ENCODE measurements around the gene ZFP92. TPM values are rescaled to one million over a fixed set of nuclear protein-coding genes. Genes with fewer than 3 reads are reported as not detected.
"Not testable (repeated sequence)": the region's sequence is repeated elsewhere in the genome, so short reads cannot be mapped to it uniquely, and the experiment has no call there.

ZFP92 gene, protein sequence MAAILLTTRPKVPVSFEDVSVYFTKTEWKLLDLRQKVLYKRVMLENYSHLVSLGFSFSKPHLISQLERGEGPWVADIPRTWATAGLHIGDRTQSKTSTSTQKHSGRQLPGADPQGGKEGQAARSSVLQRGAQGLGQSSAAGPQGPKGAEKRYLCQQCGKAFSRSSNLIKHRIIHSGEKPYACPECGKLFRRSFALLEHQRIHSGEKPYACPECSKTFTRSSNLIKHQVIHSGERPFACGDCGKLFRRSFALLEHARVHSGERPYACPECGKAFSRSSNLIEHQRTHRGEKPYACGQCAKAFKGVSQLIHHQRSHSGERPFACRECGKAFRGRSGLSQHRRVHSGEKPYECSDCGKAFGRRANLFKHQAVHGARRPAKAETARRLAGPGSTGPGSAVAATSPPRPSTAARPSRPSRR
- total RNA-seq: 0.35 and 4.6 TPM in 2 replicates

DNA sequence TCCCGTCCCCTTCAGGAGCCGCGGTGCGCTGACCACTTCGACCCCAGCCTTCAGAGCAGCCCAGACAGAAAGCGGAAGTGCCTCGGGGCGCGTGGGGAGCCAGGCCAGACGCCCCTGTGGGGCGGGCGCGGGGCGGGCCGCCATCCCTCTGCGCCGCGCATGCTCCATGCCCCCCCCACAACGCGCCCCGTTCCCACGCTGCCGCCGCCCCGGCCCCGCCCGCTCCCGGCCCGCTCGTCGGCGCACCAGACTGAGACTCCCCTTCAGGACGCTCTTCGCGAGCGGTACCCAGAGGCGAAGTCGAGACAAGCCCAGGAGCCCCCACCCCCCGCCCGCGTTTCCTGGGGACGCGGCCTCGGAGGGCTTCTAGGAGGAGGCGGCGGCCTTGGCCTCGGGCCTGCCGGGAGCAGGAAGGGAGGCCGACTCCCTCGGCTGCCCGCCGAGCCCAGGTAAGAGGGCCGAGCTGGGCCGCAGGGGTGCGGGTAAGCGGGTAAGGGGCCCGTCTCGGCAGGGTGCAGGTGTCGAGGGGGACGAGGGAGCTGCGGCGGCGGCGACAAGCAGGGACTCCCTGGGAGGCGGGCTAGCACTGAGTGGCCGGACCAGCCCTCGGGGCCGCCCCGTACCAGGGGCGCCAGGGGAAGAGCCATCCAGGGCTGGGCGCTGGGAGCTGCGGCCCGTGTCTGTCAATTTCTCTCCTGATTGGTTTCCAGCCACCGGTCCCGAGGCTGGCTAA is at the start of gene ZFP92:
Gene ZFP92 (plus strand): TSS at position 218 of the 733 bp plus-strand sequence. CDS start 6,851 bp downstream, outside the sequence.
- DNase-seq (ENCODE audit: low read depth): no peak

DNA sequence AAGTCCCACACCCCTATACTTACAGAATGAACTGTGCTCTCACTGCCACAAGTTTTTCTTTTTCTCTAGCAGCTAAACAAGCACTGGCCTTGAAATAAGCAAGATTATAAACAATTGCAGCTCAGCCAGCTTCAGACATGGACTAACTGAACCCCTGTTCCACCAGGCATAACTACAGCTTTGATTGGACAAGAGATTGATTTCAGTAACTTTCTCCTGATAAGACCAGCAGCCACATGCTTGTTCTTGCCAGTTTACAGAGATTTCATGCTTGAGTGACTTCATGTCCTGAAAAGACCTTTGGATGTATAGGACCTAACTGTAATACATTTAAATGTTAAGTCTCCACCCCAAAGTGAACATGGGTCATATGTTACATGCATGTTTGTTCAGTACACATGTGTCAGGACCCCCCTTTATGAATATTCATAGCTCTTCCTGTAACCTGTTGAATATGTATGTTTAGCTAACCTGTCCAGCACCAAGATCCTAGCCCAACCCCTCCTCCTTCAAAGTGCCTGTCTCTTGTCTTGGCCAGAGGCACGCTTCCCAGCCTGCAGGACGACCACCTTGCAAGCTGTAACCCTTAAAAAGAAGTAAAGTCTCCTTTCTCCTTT is 49.4 kb upstream of the ZFP92 start:
- DNase-seq (ENCODE audit: low read depth): peak; percentile 9

DNA sequence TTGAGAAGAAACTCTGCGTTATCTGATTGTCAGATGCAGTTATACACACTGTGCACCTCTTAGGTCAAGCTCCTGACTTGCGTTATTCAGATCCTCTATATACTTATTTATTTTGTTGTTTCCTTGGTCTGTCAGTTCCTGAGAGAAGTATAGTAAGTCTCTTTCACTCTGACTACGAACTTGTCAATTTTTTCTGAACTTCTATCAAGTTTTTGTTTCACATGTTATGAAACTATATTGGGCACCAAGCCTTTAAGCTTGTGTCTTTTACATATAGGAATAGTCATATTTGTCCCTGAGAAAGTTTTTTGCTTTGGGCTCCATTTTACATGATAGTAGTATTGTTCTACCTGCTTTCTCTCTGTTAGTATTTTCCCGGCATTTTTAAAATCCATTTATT is 45.6 kb upstream of the ZFP92 start:
- DNase-seq (ENCODE audit: low read depth): no peak

DNA sequence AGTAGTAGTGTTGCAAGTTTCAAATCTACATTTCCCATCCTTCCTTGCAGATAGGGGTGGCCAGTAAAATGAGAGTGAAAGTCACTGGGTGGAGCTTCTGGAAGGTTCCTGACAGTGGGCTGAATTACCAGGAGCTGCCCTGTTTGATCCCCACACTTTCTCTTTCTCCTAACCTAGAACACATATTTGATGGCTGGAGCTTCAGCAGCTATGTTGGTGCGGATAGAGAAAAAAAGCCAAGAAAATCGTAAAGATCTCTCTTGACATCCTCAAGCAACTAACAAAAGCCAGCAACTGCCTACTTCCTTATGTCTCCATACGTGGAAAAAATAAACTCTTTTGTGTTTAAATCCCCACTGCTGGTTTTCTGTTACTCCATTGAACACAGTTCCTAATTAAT is 45.2 kb upstream of the ZFP92 start:
- no peak for DNase-seq (ENCODE audit: low read depth)

DNA sequence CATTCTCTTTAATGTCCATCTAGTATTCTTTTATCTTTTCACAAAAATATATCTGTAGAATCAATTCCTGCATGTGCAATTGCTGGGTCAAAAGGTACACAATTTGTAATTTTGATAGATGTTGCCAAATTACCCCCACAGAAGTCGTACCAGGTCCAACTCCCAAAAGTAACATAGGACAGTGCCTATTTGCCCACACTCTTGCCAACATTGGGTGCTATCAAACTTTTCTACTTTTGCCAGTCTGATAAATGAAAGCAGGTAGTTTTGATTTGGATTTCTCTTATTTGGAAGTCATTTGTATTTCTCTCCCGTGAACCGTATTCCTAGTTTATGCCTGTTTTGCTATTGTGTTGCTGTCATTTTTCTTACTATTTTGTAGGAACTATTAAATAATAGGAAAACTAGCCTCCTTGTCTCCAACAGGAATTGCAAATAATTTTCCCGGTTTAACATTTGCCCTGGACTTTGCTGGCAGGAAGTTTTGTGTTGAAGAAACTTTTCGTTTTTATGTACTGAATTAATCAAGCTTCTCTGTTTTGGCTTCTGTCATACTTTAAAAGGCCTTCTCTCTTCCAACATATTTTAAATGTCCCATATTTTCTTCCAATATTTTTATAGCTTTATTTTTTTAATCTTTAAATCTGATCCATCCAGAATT is 44.3 kb upstream of the ZFP92 start:
- no peak for DNase-seq (ENCODE audit: low read depth)

DNA sequence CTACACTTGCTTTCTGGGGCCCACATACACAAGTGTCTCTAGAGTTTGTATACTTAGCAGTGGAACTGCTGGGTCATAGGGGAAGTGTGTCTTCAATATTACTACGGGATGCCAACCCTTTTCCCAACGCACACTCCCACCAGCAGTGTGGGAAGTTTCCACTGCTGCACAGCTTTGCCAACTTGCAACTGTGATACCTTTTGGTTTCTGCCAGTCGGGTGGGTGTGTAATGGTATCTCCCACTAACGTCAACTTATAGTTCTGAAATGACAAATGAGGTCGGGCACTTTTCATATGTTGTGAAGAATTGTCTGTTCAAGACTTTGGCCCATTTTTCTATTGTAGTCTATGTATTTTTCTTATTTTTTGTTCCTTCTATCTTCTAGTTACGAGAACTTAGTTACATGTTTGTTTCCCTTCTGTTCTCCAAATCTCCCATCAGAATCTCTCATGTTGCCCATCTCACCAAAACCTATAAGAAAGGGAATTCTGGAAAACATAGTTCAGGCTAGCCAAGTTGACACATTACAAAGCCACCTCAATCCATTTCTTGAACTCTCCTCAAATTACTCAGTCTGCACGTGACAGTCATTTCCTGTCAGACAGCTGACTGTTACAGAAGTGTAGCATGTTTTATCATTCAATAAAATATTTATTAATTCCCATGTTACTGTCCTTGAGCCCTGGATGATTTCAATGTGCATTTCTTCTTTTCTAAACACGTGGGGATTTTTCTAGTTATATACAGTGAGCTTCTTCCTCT is 40.8 kb upstream of the ZFP92 start:
- no peak for DNase-seq (ENCODE audit: low read depth)

DNA sequence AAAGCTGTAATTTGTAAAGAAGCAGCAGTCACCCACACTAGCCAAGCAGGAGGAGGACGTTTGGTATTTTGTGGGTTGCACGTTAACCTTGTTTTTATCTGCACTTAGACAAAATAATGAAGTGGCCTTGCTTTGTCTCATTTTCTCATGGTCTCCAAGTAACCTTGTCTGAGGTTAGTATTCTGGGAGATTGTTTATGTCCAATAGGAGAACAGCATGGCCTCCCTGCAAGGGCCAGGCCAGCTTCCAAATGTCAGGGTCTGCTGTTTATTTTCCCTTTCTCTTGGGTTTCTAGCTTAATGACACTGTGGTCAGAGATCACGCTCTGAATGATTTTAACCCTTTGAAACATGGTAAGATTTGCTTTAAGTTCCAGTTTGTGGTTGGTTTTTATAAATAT is 40.0 kb upstream of the ZFP92 start:
- DNase-seq (ENCODE audit: low read depth): no peak

DNA sequence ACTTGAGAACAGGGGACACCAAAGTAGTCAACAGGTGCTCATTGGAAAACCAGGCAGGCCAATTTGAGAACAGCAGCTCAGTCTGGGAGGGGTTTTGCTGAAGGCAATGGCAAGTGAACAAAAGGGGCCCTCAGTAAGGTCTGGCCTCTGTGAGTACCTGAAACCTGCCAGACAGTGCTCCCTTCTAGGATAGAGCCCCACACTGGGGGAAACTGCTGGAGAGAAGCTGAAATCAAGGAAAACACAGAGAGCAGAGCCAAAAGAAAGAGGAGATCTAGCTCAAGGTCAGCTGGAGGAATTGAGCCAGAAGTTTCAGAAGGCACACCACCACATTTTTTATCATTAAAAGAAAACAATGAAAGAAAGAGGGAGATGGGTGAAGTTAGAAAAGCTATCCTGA is 38.3 kb upstream of the ZFP92 start:
- no peak for DNase-seq (ENCODE audit: low read depth)

DNA sequence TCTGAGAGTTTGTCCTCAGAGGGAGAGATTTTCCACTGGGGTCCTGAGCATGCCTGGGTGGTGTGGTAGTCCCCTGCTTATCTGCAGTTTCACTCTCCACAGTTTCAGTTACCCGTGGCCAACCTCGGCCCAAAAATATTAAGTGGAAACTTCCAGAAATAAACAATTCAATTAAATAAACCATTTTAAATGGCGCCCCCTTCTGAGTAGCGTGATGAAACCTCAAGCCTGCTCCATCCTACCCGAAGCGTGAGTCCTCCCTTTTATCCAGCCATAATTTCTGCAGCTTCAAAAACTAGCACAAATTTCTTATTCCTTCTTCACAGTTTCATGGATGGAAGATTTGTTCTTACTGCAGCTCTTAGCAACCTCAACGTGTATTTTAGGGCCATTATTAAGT is 36.8 kb upstream of the ZFP92 start:
- no peak for DNase-seq (ENCODE audit: low read depth)

DNA sequence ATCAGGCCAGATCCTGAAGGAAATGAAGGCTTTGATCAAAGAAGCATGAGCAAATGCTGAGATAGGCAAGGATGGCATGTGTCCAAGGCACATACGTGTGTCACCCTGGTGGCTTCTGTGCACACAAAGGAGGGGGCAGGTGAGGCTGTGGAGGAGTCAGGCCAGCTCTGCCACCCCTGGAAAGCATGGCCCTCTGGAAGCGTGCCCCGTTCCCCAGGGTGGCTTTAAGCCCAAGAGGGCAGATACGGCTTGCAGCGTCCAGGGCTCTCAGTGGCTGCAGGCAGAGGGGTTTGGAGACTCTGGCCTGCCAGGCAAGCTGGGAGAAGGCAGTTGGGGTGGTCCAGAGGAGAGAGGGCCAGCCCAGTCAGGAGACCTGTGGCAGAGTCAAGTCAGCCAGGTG is 35.7 kb upstream of the ZFP92 start:
- DNase-seq (ENCODE audit: low read depth): no peak

DNA sequence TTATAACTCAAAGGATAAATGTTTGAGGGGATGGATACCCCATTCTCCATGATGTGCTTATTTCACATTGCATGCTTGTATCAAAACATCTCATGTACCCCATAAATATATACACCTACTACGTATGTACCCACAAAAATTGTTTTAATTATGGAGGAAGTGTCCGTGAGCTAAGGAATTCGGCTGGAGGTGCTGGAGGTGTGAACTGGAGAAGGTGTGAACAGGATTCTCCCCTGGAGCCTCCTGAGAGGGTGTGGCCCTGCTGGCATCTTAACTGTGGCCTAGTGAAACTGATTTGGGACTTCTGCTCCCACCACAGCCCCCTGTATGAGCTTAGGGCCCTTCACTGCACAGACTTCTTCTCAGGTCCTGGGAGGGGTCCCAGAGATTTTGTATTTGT is 33.5 kb upstream of the ZFP92 start:
- no peak for DNase-seq (ENCODE audit: low read depth)

DNA sequence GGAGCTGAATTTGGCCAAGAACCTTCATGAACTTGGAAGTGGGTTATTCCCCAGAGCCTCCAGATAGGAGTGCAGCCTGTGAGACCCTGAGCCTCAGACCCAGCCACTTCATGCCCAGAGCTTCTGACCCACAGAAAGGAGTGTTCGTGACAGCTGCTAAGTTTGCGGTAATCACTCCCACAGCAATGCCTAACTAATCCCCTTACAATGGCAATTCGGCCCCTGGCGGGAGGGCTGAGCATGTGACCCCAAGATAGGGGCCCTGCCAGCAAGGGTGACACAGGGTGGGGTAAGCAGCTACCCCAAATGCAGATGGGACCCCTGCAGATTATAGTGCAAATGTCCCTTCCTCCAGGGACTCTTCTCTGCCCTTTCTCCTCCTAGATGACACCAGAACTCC is 32.7 kb upstream of the ZFP92 start:
- DNase-seq (ENCODE audit: low read depth): no peak

DNA sequence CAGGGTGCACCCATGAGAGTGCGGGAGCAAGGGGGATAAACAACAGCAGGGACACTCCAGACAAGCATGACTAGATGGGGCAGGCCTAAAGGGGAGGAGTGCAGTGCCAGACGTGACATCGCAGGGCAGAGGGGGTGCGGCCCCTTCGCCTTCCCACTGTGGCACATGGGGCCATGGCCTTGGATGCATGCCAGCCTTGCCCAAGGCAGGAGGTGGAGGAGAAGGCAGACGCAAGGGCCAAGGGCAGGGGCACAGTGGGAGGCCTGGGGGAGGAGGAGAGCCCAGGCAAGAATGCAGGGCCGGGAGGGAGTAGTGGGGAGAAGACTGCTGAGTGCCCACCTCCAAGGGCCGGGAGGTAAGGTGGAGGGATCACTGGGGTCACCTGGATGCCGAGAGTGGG is 31.8 kb upstream of the ZFP92 start:
- no peak for DNase-seq (ENCODE audit: low read depth)

DNA sequence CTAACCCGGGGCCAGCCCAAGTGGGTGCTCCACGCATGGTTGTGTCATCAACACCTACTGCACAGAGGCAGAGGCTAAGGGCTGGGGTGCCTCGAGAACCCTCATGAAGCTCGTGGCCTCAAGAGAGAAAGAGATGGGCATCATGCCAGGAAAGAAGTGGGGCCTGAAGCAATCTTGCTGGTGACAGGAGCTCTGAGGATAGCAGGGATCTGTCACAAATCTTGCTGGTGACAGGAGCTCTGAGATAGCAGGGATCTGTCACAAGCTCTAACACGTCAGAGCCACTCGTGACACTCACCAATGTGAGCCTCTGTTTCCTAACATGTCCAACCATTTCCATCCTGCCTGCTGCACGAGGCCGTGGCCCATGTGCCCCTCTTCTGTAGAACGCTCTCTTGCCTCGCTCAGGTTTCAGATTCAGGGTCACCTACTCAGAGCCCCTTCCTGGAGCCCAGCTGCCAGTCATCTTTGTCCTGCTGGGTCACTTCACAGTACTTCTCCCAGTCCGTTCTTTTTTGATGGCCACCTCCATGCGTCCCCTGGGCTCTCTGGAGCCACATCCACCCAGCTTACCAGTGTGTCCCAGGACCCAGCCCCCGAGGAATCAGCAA is 31.2 kb upstream of the ZFP92 start:
- DNase-seq (ENCODE audit: low read depth): no peak

DNA sequence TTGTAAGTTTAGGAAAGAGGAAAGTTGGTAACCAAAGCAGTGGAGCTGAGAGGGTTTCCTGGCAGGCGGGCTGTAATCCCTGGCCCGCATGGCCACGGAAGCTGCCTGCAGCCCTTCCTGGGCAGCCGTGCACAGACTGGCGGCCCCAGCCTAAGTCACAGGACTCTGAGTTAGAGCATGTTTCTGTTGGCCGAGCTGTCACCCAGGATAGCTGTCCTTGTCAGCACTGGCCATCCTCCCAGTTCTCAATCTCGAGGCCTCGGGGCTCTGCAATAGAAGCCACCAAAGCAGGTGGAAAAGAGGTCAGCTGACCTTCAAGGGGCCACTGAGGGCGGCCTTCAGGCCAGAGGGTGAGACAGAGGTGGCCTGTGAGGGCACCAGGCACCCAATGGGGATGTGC is 30.6 kb upstream of the ZFP92 start:
- DNase-seq (ENCODE audit: low read depth): no peak

DNA sequence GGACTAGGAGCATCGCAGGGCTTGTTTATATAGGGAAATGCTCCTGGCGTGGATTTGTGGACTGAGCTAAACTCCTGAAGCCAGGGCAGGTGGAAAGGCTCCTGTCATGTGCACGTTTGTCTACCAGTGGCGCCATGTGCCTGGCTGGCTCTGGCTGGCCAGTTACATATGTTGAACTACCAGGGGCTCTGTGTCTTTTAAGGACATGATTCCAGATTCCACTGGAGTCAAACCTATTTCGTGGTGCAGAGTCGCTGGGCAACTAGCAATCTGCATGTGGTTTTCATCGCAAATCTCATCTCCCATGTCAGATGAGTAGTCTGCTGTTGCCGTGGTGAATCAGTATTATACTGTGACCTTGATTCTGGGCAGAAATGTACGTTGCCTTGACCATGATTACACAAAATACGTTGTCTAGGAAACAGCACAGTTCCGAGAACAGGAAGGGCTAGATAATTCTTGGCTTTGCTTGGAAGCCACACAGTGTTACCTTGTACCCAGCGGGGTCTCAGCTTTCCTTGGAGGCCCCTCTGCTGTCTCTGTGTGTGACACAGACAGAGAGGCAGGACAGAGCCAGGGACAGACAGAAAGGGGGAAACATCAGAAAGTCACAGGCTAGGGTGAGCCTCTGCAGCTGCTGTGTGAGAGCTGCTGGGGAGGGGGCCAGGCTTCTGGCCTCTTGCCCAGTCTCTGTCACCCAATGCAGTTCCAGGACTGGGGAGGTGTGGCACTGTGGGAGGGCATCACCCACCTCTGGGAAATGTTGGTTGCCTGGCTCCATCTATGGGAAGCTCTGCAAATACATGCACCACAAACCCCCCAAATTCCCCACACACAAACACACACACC is 29.4 kb upstream of the ZFP92 start:
- peak; percentile 61 for DNase-seq (ENCODE audit: low read depth)

DNA sequence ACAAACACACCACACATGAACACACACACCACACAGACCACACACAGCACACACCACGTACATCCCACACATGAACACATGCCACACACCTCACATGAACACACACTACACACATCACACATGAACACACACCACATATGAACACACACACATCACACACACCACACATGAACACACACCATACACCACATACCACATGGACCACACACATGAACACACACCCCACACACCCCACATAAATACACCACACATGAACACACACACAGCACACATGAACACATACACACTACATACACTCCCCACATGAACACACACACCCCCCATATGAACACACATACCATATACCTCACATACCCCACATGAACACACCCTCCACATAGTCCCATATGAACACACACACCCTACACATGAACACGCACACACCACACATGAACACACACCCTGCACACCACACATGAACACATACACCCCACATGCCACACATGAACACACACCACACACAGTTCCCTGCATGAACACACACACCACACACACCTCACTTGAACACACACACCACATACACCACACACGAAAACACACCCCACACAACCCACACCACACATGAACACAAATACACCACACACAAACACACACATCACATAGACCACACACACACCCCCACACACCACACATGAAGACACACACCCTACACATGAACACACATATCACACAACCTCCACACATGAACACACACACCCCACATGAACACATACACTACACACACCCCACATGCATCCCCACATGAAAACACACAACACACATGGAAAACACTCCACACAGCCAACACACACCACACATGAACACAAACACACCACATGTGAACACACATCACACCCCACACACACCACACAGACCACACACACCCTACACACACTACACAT is 28.4 kb upstream of the ZFP92 start:
- no peak for DNase-seq (ENCODE audit: low read depth)

DNA sequence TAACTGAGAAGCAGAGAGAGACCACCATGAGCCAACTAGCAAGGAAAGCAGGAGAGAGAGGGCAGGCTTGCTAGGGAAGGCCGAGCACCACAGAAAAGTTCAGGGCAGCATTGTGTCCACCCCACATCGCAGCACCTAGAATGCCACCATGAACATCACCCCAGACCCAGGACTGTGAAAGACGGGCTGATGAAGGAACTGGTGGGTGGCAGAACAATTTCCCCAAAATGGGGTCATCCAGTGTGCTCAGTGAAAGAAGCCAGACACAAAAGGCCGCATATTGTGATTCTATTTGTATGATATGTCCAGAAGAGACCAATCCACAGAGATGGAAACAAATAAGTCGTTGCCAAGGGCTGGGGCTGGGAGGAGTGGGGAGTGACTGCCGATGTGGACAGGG is 26.9 kb upstream of the ZFP92 start:
- DNase-seq (ENCODE audit: low read depth): no peak

DNA sequence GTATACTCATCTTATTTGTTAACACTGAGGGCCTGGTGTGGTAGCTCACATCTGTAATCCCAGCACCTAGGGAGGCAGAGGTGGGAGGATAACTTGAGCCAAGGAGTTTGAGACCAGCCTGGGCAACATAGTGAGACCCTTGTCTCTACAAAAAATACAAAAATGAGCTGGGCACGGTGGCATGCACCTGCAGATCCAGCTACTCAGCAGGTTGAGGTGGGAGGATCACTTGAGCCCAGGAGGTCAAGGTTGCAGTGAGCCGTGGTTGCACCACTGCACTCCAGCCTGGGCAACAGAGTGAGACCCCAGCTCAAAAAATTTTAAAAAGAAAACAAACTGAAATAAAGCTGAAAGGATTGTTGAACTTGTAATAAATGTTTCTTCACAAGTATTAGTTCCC is 26.3 kb upstream of the ZFP92 start:
- DNase-seq (ENCODE audit: low read depth): not testable (repeated sequence)

All from renal cortical epithelial cell (primary cell).